ENCODE data around the gene CACNB4.

CACNB4 gene

DNA sequence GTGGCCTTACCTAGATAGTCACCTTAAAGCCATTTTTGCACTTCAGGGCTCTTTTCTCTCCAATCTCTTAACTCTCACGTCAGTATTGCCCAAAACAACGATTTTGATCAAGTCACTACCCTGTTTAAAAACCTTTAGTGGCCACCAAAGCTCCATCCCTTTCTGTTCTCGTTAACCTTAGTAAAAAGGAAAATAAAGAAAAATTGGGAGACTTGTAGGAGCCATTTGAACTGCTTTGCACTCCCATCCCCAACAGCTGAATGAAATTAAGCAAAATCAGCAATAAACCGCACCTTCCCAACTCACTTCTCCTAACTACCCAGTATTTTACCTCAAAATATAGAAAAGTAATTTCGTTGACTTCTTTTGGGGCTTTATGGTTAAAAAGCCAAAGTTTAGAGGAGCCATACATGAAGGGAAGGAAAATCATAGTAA, 269.9 kb downstream of the CACNB4 start:
- H3K4me3 ChIP-seq (ENCODE audit: control insufficient read depth, low read depth, low read length): peak overlapping the region; percentile 81
- no peak for DNase-seq (ENCODE audit: low read depth)
- TF ChIP-seq, protein P1, sequence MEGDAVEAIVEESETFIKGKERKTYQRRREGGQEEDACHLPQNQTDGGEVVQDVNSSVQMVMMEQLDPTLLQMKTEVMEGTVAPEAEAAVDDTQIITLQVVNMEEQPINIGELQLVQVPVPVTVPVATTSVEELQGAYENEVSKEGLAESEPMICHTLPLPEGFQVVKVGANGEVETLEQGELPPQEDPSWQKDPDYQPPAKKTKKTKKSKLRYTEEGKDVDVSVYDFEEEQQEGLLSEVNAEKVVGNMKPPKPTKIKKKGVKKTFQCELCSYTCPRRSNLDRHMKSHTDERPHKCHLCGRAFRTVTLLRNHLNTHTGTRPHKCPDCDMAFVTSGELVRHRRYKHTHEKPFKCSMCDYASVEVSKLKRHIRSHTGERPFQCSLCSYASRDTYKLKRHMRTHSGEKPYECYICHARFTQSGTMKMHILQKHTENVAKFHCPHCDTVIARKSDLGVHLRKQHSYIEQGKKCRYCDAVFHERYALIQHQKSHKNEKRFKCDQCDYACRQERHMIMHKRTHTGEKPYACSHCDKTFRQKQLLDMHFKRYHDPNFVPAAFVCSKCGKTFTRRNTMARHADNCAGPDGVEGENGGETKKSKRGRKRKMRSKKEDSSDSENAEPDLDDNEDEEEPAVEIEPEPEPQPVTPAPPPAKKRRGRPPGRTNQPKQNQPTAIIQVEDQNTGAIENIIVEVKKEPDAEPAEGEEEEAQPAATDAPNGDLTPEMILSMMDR (IDR thresholded peaks at IDR 0.05; ENCODE audit: control insufficient read depth, insufficient read depth, low read depth, low read length, missing control alignments): no peak

DNA sequence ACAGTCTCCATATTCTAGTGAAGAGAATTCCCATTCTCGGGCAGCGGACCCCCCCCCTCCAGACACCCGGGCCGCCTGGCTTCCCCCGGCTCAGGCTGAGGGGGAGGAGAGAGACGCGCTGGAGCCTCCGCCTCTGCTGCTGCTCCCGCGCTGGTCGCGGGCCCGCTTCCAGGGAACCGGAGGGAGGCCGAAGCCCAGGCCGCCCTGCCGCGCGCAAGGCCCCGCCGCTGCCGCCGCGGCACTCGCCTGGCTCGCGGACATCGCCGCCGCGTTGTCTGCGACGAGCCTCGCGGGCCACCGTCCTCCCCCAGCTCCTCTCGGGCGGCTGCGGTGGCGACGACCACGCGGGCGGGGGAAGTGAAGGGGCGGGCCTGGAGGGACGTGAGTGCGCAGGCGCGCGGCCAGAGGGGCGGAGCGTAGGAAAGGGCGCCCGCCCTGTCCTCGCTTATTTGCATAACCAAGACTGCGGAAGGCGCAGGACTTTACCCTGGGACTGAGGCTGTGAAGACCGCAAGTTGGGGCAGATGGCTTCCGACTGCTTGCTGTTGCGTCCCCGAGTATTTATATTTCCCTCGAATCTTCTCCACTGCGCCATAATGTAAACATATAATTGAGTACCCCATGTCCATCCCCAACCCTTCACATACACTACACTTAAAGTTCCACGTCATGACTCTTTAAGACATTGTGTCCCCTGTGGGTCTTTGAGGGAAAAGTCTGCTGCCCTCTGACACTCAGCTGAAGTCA, 270.5 kb downstream of the CACNB4 start, which contains the start of gene ARL5A:
Gene ARL5A (minus strand): TSS at position 279 of the 747 bp plus-strand sequence. CDS start 245 bp downstream, at position 34.
- peak; percentile 71 for DNase-seq (ENCODE audit: low read depth)
- H3K4me3 ChIP-seq (ENCODE audit: control insufficient read depth, low read depth, low read length): peak within 1 kb of the TSS; percentile 81
- TF ChIP-seq, protein P1 (IDR thresholded peaks at IDR 0.05; ENCODE audit: control insufficient read depth, insufficient read depth, low read depth, low read length, missing control alignments): no peak

DNA sequence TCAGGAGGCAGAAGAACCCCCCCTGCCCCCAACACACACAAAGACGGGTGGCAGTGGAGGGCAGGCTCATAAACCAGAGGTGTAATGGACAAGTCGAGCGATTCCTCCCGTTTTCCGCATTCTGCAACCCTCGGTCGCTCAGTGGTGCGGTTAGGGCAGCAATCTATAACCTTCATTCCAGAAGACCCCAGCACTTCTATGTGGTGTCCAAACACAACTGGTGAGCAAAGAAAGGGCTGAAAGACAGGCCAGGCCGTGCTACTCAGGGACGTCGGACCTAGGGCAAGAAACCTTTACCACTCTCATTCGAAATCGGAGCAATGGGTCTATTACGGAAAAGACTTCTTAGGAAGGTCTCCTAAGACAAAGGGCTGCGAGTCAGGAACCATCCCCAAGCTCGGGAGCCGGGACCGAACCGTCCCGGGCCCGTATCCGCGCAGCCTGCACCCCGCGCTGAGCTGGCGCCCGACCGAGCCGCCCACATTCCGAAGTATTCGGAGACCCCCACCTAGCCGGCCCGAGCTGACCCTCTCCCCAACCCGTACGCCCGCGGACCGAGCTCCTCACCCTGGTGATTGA, 271.2 kb downstream of the CACNB4 start:
- TF ChIP-seq, protein P1 (IDR thresholded peaks at IDR 0.05; ENCODE audit: control insufficient read depth, insufficient read depth, low read depth, low read length, missing control alignments): no peak
- DNase-seq (ENCODE audit: low read depth): no peak

DNA sequence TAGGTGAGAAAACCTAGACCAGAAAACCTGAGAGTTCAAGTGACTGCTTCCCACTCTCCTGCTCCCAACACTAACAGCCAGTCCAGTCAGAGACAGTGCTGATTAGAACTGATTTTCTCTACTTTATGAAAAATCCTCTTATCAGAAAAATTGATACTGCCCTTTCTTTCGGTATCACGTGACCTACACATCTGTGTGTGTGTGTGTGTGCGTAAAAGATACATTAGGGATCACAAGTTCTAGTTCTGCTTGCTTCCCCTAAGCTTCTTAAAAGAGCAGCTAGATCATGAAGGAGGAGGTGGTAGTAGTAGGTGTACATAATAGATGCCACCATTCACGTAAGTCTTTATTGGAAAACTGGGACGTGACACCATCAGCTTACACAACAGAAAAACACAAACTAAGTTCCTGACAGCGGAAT, 272.1 kb downstream of the CACNB4 start:
- H3K4me3 ChIP-seq (ENCODE audit: control insufficient read depth, low read depth, low read length): peak overlapping the region; percentile 81
- DNase-seq (ENCODE audit: low read depth): no peak
- TF ChIP-seq, protein P1 (IDR thresholded peaks at IDR 0.05; ENCODE audit: control insufficient read depth, insufficient read depth, low read depth, low read length, missing control alignments): no peak

More for the DNA sequence above, 271.2 kb downstream of the CACNB4 start:
- peak overlapping the region; percentile 81 for H3K4me3 ChIP-seq (ENCODE audit: control insufficient read depth, low read depth, low read length)

DNA sequence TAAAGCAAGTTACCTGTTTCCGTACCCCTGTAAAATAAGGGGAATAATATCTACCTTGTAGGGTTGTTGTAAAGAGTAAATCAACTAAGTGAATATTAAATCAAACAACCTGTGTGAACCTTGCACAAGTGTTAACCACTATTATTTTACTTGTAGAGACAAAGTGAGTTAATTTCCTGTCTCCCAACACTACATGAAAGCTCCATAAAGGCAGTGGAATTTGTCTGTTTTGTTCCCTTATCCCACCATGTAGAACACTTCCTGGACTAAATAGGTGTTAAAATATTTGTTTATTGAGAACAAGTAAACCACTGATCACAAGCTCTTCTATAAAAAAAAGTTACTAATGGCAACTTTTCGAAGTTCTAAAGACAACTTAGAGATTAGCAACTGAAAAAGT, 274.0 kb downstream of the CACNB4 start:
- DNase-seq (ENCODE audit: low read depth): no peak
- TF ChIP-seq, protein P1 (IDR thresholded peaks at IDR 0.05; ENCODE audit: control insufficient read depth, insufficient read depth, low read depth, low read length, missing control alignments): no peak
- H3K4me3 ChIP-seq (ENCODE audit: control insufficient read depth, low read depth, low read length): no peak overlapping the region

DNA sequence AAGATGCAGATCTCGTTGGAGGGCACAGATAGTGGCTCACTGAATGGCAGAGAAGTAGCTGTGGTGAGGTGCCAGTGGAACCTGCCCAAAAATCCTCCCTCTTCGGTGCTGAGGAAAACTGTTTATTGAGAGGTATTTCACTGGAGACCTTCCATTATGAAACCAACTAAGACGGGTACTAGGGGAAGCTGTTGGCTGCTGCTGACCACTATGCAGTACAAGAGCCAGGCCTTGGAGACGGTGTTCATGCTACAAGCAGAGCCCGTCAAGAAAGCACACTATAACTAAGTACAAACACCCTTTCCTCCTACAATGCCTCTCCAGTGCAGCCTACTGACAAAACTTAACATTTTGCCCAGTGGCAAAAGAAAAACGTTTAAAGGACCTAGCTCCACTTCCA, 275.2 kb downstream of the CACNB4 start:
- no peak overlapping the region for H3K4me3 ChIP-seq (ENCODE audit: control insufficient read depth, low read depth, low read length)
- no peak for DNase-seq (ENCODE audit: low read depth)
- TF ChIP-seq, protein P1 (IDR thresholded peaks at IDR 0.05; ENCODE audit: control insufficient read depth, insufficient read depth, low read depth, low read length, missing control alignments): no peak
